Measurements from ENCODE around the gene ASCL4.

The ASCL4 gene

GRCh38 chr12:107794451-107794850 lies 19.9 kb downstream of the ASCL4 start:
- TF ChIP-seq GATA3 (IDR thresholded peaks at IDR 0.05; ENCODE audit: low read depth, low read length) = no peak
- TF ChIP-seq GATA2 (IDR thresholded peaks at IDR 0.05; ENCODE audit: low read depth, low read length) = no peak

- TF ChIP-seq GATA3 (IDR thresholded peaks at IDR 0.05; ENCODE audit: low read depth, low read length) (no peak), GATA2 (IDR thresholded peaks at IDR 0.05; ENCODE audit: low read depth, low read length) (no peak)
Measured at GRCh38 chr12:107798580-107798979, 24.1 kb downstream of the ASCL4 start.

- TF ChIP-seq GATA3 (IDR thresholded peaks at IDR 0.05; ENCODE audit: low read depth, low read length) = no peak
- no peak for TF ChIP-seq GATA2 (IDR thresholded peaks at IDR 0.05; ENCODE audit: low read depth, low read length)
Measured at GRCh38 chr12:107801150-107801549, 26.6 kb downstream of the ASCL4 start.

GRCh38 chr12:107803092-107803491 lies 28.6 kb downstream of the ASCL4 start:
- TF ChIP-seq GATA3 (IDR thresholded peaks at IDR 0.05; ENCODE audit: low read depth, low read length) (peak; percentile 17; the same call in 1 of the 2 replicates), GATA2 (IDR thresholded peaks at IDR 0.05; ENCODE audit: low read depth, low read length) (no peak)

GRCh38 chr12:107805488-107806180 lies 31.1 kb downstream of the ASCL4 start:
- TF ChIP-seq GATA3 (IDR thresholded peaks at IDR 0.05; ENCODE audit: low read depth, low read length) (no peak), GATA2 (IDR thresholded peaks at IDR 0.05; ENCODE audit: low read depth, low read length) (no peak)

- TF ChIP-seq GATA3 (IDR thresholded peaks at IDR 0.05; ENCODE audit: low read depth, low read length) = no peak
- TF ChIP-seq GATA2 (IDR thresholded peaks at IDR 0.05; ENCODE audit: low read depth, low read length) = no peak
Measured at GRCh38 chr12:107807471-107808150, 33.1 kb downstream of the ASCL4 start.

- TF ChIP-seq GATA2 (IDR thresholded peaks at IDR 0.05; ENCODE audit: low read depth, low read length) = no peak
- no peak for TF ChIP-seq GATA3 (IDR thresholded peaks at IDR 0.05; ENCODE audit: low read depth, low read length)
Measured at GRCh38 chr12:107817250-107817649, 42.7 kb downstream of the ASCL4 start.

- TF ChIP-seq GATA3 (IDR thresholded peaks at IDR 0.05; ENCODE audit: low read depth, low read length) = no peak
Measured at GRCh38 chr12:107818984-107819383, 44.5 kb downstream of the ASCL4 start.

- TF ChIP-seq GATA3 (IDR thresholded peaks at IDR 0.05; ENCODE audit: low read depth, low read length) (no peak), GATA2 (IDR thresholded peaks at IDR 0.05; ENCODE audit: low read depth, low read length) (no peak)
Measured at GRCh38 chr12:107822356-107822755, 47.9 kb downstream of the ASCL4 start.
